NK-92 (cell line): ENCODE measurements around the gene LENG1.
"Not testable (repeated sequence)": the region's sequence is repeated elsewhere in the genome, so short reads cannot be mapped to it uniquely, and the experiment has no call there.

Experiments used
- DNase-seq: peaks from one replicate; lab custom pipeline; 2025; ENCODE audit not compliant: unreplicated experiment; lab: John Stamatoyannopoulos, UW

LENG1 gene

DNA sequence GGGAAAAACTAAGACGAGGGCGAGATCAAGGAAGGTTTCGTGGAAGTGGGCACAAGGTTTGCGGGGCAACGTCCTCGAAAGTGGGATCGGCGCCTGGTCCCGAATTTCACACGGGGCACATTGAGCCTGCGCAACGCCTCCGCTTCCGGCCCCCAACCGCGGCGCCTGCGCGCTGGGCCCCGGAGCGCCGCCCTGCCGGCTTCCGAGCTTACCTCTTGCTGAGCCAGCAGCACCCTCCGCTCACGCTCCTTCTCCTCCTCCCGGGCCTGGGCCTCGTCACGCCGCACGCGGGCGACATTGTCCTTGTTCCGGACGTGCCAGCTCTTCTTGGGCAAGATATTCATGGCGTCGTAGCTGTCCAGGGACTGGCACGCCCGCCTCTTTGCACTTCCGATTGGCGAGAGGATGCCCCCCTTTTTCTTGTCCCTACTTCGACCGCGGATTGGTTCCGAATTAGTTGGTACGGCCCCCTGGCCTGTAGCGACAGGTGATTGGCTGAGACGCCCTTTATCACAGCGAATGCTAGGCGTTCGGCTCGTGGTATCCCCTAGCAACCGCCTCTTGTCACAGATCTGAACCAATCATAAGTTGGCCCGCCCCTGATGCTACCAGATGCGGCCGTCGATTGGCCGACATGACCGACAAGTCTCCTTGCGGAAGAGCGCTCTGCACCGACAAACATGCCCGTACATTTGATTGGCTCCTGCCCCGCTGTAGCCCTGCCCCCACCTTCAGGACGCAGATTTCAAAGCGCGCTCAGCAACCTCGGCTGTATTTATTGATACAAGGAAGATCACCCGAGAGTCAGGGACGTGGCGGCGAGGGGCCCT is at the start of gene LENG1:
Gene LENG1, minus strand, starts transcription at position 370 of the 830 bp plus-strand sequence. Its CDS starts 26 bp downstream, at position 344.
- DNase-seq = peak; percentile 94

DNA sequence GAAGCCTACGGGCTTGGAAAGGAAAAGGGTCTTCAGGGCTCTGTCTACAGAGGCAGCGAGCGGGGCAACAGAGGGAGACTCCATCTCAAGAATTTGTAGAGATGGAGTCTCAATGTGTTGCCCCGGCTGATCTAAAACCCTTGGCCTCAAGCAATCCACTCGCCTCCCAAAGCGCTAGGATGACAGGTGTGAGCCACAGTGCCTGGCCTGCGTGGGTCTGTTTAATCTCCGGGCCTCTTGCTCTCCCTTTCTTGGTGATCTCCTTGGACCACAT is 49.2 kb upstream of the LENG1 start:
- DNase-seq = no peak

DNA sequence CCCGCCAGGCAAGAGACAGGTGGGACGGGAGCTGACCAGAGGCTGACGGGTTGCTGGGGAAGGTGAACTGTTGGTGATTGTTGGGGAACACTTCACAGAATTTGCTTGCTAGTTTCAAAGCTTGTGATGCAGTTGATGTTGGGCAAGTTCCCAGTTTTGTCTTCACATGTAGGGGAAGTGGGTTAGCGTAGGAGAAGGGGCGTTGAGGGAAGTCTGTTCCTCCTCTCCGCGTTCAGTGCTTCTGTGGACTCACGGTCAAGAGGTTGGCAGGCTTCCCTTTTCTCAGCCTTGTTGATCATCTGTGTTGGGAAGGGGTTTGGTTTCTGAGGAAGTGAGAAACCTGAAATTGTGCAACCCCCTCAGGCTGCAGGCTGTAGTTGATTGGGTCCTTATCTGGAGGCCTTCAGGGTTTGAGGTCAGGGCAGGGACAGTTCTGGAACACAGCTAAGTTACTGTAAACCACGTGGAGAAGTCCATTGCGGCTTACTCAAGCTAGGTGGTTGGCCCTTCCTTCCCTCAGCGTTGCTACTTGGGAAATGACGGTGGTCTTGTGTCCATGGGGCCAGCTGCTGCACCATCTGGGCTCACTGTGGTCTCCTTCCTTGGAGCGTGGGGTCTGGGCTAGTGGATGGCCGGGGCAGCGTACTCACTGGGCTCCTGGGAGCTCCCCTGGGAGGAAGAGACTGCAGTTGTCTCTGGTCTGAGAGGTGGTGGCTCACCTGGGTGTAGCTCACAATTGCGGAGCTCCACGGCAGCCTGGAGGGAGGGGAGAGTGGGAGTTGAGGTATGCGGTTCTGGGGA is 48.7 kb upstream of the LENG1 start:
- no peak for DNase-seq

DNA sequence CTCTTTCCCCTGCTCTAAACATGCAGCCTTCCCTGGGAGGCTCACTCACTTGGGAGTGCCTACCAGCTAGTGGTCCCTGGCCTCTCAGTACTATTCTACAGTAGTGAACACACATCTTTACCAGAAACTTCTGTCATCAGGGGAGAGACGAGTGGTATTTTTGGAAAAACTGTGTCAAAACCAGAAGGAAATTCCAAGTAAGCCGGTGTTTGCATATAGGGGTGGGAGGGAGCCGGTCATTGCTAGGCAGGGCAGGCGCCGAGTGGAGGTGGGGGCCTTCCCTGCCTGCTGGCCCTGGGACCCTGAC is 48.1 kb upstream of the LENG1 start:
- DNase-seq = no peak

DNA sequence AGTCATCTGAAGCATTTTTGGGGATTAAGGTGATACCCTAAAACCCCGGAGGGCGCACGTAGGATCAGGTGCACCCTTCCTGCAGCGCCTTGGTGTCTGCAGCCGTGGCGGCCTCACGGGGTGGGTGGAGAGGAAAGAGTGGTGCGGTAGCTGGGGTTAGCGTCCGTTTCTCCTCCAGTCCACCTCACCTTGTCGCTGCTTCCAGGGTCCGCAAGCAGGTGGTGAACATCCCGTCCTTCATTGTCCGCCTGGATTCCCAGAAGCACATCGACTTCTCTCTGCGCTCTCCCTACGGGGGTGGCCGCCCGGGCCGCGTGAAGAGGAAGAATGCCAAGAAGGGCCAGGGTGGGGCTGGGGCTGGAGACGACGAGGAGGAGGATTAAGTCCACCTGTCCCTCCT is 47.7 kb upstream of the LENG1 start:
- not testable (repeated sequence) for DNase-seq

DNA sequence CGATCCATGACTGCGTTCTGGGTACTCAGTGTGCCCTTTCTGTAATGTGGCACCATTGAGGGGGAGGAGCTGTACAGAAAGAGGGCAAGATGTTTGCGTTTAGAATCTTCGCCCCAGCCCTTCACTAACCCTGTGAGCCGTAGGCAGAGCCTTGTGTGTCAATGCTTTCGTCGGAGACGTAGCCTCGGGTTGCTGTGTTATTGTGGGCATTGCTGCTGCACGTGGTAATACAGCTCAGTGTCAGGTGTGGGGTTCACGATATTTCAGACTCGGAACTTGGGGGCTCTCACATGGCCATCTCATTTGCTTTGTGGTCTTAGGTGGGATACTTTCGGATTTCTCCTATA is 47.3 kb upstream of the LENG1 start:
- DNase-seq = no peak

DNA sequence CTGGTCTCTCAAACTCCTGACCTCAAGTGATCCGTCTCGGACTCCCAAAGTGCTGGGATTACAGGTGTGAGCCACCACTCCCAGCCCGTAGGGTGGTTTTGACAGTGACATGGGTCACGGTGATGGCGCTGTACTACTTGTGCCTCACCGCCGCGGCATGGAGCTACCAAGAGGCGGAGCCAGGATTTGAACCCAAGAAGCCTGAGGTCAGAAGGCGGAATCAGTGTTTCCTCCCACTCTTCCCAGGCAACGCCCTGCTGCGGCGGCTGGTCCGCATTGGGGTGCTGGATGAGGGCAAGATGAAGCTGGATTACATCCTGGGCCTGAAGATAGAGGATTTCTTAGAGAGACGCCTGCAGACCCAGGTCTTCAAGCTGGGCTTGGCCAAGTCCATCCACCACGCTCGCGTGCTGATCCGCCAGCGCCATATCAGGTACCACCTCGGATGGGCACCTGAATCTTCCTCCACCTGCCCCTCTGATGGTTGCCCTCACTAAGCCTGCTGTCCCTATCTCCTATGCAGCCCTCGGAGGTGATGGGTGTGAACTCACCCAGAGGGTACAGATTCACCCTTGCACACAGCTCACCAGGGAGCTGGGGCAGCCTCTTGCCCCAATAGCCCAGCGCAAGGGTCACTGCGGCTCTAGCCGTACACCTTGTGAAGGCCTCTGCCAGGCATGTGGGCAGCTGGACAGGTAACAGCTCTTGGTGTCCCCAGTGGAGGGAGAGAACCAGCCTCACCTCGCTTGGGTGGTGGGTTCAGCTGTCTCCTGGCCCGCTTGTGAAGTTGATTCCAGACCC is 46.7 kb upstream of the LENG1 start:
- no peak for DNase-seq

DNA sequence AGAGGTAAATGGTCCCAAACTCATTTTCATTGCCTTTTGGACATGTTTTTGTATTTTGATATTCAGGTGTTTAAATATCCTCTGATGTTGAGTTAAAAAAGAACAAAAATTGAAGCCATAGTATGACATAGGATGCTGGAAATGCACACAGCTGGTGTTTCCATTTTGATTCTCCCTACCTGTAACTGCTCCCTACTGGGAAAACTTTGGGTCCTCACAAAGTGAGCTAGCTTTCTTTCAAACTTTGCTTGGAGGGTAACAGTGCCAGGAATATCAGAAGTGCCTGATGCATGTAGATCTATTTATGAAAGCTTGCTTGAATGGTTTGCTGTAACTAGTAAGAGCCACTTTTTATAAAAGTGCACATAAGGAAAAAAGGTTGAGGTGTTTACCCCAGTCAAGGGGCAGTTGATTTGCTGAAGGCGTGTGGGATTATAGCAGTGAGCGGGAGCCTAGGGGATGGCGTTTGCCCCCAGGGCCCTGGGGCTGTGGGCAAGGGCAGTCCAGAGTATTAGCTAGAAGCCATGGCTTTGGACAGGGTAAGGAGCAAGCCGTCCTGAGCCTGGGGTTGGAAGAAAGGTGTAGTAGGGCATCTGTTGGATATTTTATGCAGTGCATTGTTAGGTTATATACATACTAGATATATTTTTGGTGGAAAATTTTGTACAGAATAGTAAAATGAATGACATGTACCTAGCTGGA is 45.4 kb upstream of the LENG1 start:
- DNase-seq = no peak

DNA sequence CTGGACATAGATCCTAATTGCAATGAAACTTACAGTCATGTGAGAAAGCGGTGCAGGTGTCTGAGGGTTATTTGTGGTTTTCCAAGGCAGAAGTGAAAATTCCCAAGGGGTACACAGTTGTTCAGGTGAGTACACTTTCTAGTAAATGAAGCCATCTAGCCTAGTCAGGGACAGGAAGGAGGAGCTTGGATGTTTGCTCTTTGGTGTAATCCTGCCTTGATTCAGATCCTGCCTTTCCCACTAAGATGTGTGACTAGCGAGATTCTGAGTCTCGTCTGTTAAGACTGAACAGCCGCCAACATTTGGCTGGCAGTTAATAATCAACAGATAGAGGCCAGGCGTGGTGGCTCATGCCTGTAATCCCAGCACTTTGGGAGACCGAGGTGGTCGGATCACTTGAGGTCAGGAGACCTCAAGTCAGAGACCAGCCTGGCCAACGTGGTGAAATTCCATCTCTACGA is 43.7 kb upstream of the LENG1 start:
- no peak for DNase-seq

DNA sequence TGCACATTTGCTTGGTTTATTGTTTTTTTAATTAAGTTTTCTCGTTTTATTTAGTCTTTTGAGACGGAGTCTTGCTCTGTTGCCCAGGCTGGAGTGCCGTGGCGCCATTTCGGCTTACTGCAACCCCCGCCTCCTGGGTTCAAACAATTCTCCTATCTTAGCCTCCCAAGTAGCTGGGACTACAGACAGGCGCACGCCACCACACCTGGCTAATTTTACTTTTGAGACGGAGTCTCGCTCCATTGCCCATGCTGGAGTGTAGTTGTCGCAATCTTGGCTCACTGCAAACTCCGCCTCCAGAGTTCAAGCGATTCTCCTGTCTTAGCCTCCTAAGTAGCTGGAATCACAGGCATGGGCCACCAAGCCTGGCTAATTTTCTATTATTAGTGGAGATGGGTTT is 42.5 kb upstream of the LENG1 start:
- no peak for DNase-seq

DNA sequence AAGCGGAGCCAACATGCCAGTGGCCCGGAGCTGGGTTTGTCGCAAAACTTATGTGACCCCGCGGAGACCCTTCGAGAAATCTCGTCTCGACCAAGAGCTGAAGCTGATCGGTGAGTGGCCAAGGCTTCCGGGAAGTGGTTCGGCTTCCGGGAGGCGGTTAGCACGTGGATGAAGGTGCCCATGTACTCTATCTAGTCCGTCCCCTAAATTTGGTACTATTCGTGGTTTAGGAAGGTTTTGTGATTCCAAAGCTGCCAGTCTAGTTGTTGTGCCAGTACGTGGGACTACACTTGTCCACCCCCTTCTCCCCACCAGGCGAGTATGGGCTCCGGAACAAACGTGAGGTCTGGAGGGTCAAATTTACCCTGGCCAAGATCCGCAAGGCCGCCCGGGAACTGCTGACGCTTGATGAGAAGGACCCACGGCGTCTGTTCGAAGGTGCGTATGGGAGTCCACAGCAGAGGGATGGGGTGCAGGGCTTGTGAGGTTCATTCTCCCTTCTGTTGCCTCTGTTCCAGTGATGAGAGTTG is 41.7 kb upstream of the LENG1 start:
- DNase-seq = no peak

DNA sequence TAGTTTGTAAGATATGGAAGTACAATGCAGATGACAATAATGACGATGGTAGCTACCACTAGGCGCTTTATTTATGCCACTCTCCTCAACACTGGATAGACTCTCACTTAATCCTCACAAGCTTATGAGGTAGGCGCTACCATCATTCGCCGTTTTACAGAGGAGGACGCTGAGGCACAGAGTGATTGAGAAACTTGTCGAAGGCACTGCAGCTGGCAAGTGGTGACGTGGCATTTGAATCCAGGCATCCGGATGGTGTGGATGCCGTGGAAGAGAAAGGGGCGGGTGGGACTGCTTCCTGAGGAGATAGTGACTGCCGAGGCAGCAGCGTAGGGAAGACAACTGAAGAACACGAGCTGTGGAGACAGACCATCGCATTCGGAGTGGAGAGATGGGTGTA is 39.9 kb upstream of the LENG1 start:
- DNase-seq = no peak

DNA sequence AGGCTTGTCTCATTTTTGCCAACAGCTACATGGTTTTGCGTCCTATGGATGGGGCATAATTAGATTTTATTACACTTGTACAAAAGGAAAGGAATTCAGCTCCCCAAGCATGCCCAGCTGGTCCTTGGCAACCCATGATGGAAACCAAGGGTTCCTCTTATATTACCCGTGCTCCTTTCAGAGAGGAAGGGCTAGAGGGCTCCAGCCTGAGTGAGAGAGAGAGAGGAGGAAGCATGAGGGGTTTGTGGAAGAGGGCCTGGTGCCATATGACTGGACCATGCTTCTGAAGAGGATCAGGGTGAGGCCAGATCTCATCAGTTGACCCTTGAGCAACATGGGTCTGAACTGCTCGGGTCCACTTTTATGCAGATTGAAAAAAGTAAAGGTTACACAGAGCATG is 37.6 kb upstream of the LENG1 start:
- DNase-seq = no peak

DNA sequence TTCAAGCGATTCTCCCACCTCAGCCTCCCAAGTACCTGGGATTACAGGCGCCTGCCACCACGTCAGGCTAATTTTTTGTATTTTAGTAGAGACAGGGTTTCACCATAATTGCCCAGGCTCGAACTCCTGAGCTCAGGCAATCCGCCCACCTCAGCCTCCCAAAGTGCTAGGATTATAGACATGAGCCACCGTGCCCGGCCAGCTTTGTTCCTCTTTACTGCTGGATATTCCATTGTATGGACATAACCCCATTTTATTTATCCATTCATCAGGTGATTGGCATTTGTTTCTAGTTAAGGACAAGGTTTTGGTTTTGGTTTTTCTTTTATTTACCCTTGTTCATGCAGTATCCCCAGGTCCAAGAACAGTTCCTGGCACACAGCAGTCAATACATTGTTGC is 37.0 kb upstream of the LENG1 start:
- DNase-seq = no peak

DNA sequence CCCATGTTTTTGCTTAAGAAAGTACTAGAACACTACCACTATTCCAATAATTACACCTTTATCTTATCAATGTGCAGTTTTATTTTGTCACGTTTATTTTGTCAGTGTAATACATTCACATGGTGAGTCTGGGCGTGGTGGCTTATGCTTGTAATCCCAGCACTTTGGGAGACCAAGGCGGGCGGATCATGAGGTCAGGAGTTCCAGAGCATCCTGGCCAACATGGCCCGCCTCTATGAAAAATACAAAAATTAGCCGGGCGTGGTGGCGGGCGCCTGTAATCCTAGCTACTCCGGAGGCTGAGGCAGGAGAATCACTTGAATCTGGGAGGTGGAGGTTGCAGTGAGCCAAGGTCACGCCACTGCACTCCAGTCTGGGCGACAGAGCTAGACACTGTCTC is 34.9 kb upstream of the LENG1 start:
- not testable (repeated sequence) for DNase-seq

DNA sequence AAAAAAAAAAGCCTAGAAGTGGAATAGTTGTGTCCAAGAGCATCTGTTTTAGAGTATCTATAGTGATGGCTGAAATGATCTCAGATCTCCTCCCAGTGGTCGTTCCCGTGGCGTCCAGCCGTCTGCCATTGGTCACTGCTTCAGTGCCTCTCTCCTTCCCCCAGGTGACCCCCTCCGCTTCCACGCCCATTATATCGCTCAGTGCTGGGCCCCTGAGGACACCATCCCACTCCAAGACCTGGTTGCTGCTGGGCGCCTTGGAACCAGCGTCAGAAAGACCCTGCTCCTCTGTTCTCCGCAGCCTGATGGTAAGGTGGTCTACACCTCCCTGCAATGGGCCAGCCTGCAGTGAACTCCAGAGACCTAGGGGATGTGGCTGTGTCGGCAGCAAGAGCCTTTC is 33.5 kb upstream of the LENG1 start:
- DNase-seq = no peak

DNA sequence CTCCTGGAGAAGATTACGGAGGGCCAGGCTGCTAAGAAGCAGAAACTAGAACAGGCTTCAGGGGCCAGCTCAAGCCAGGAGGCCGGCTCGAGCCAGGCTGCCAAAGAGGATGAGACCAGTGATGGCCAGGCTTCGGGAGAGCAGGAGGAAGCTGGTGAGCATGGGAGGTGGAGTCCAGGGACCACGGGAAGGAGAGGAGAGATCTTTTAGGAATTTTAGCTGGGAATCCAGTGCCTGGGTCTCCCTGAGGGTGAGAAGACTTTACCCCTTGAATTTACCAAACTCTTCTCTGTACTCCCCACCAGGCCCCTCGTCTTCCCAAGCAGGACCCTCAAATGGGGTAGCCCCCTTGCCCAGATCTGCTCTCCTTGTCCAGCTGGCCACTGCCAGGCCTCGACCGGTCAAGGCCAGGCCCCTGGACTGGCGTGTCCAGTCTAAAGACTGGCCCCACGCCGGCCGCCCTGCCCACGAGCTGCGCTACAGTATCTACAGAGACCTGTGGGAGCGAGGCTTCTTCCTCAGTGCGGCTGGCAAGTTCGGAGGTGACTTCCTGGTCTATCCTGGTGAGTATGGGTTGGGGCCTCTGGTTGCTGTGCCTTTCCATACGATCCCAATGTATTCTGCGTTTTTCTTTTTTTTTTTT is 32.4 kb upstream of the LENG1 start:
- no peak for DNase-seq

DNA sequence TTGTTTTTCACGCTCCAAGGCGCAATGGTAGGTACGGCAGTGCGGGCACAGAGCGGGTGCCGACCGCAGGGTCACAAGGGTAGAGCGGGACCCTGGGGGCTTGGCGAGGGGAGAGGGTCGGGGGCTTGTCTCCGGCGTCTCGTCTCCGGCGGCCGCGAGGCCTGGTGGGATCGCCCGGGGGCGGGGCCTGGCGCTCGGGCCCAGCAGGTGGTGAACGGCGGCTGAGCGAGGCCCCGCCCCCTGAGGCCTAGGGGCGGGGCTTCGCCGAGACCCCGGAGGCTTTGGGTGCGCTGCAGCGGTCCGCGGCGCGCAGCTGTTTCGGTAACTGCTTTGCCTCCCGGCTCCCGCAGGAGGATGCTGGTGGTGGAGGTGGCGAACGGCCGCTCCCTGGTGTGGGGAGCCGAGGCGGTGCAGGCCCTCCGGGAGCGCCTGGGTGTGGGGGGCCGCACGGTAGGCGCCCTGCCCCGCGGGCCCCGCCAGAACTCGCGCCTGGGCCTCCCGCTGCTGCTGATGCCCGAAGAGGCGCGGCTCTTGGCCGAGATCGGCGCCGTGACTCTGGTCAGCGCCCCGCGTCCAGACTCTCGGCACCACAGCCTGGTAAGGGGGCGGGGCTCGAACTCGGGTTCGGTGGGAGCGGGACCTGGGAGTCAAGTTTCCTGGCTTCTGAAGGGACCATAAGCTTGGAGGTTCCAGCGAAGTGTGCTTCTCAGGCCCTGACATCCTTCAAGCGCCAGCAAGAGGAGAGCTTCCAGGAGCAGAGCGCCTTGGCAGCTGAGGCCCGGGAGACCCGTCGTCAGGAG is 31.7 kb upstream of the LENG1 start, which contains the start of gene TSEN34:
Gene TSEN34, plus strand, starts transcription at position 298 of the 800 bp plus-strand sequence. Its CDS starts 57 bp downstream, at position 355.
- DNase-seq = no peak

DNA sequence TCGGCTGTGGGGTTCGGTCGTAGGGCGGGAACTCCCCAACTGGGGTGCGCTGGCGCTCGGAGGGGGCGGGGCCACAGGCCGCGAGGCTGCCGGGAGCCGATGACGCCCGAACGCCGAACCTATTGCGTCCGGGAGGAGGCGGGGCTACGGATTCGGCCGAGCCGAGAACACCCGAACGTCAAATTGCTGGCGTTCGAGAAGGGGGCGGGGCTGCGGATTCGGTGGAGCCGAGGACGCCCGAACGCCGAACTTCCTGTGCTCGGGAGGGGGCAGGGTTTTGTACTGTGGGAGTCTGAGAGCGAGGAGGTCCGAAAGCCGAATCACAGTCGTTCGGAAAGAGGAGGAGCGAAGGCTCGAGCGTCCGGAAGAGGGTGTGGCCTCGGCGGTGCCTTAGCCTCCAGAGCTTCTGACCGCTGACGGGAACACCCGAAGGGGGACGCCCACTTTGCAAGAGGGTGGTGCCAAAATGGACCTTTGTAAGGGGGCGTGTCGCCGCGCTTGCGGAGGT is 31.0 kb upstream of the LENG1 start:
- peak; percentile 98 for DNase-seq
